GM19238 (cell line): Measurements from ENCODE around the gene CEP57.
"Not testable (repeated sequence)": the region's sequence is repeated elsewhere in the genome, so short reads cannot be mapped to it uniquely, and the experiment has no call there.

ENCODE experiments used
- DNase-seq: peaks from one replicate; pipeline ENCODE4 v3.0.0; 2011; ENCODE audit warnings: low spot score; ENCODE audit not compliant: insufficient read length

The CEP57 gene

DNA sequence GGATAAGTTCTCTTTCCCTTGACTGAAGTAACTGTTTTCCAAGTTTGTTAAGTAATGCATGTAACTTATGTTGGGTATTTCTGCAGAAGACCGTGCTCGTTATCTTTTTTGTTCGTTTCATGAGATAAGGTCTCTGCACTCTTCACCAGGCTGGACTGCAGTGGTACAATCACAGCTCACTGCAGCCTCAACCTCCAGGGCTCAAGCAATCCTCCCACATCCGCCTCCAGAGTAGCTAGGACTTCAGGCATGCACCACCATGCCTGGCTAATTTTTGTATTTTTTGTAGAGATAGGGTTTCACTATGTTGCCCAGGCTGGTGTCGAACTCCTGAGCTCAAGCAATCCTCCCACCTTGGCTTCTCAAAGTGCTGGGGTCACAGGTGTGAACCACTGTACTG is 64.1 kb downstream of the CEP57 start:
- not testable (repeated sequence) for DNase-seq

DNA sequence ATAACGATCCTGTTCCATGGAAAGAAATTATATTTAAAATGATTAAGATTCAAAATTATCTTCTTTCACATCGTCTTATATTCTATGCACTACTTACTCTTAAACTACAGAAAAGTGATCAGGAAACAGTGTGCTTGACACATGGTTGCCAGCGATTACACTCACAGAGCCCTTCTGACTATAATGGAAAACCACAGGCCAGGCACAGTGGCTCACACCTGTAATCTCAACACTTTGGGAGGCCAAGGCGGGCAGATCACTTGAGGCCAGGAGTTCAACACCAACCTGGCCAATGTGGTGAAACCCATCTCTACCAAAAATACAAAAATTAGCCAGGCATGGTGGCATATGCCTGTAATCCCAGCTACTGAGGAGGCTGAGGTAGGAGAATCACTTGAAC is 69.7 kb downstream of the CEP57 start:
- DNase-seq: not testable (repeated sequence)

DNA sequence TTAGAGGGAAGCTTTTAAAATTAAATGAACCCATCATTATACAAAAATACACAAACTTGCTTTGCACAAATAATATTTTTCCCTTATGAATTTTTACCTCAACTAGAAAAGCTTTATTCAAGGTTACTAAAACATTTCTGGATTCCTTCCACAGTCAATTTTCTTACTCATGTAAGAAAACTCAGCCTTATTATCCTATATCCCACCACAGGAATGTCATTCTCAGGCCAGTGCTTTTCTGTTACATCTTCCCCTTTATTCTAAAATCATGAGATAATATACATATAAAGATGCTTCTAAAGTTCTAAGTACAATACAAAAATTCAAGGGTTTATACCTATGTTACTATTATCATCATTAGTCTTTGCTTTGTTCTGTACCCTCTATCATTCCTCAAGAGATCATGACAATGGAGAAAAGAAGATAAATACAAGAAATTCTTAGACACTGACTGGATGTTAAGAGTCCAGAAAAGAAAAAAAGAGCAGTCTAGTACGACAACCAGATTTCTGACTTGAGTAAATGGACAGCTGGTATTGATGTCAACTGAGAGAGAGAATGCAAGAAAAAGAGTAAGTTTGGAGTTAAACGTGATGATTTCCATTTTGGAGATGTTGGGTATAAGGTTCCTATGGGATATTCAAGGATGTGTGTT is 73.3 kb downstream of the CEP57 start:
- no peak for DNase-seq

DNA sequence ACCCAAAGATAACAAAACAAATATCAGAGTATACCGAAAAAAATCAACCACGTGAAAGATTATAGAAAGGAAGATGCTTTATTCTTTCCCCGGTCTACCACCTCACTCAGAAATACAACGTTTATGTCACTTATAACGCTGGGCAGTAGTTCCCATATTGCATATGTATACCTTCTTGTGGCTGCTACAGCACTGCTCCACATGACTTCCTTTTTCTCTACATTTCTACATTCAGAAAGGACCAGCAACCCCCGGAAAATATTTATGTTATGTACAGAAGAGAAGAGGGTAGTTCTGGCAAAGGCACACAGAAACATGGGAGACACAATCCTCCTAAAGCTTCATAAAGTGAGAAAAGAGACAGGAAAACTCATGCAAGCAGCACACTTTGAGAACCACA is 76.8 kb downstream of the CEP57 start:
- DNase-seq: no peak

DNA sequence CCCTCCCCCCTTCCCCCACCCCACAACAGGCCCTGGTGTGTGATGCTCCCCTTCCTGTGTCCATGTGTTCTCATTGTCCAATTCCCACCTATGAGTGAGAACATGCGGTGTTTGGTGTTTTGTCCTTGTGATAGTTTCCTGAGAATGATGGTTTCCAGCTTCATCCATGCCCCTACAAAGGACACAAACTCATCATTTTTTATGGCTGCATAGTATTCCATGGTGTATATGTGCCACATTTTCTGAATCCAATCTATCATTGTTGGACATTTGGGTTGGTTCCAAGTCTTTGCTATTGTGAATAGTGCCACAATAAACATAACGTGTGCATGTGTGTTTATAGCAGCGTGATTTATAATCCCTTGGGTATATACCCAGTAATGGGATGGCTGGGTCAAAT is 80.6 kb downstream of the CEP57 start:
- not testable (repeated sequence) for DNase-seq

DNA sequence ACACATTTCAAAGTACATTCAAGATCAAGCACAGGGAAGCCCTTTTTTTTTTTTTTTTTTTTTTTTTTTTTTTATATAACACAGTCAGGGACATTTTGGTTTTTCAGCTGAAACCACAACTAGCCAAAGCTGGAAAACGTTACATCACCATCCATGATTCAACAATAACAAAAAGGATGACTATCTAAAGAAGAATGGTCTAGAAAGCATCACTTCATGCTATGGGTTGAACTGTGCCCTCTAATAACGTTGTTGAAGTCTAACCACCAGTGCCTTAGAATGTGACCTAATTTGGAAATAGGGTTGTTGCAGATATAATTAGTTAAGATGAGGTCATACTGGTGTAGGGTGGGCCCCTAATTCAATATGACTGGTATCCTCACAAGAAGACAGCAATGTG is 87.0 kb downstream of the CEP57 start:
- DNase-seq: no peak
